Ovary (tissue), 9 donors: ENCODE measurements around the gene GET4. TPM values are rescaled to one million over a fixed set of nuclear protein-coding genes. Genes with fewer than 3 reads are reported as not detected.

ENCODE experiments used
- DNase-seq, 5 donors: peaks; one replicate each; pipeline ENCODE4 v3.0.0-alpha.2; 2019 to 2020
- H3K27ac ChIP-seq, 2 donors: fragments of 200-600 bp; one replicate each; pipeline versions ENCODE4 v1.5.1 to v1.8.0; 2019 to 2022
- H3K27me3 ChIP-seq: fragments of 200-600 bp; one replicate; pipeline ENCODE4 v1.8.0; 2022
- H3K36me3 ChIP-seq: fragments of 200-600 bp; sonication (generic); one replicate; pipeline ENCODE4 v1.5.1; 2019
- H3K4me1 ChIP-seq: one replicate; pipeline ENCODE4 v1.8.1; 2013; ENCODE audit warnings: mild to moderate bottlenecking, moderate library complexity; ENCODE audit not compliant: insufficient read depth
- H3K4me3 ChIP-seq: fragments of 200-600 bp; sonication (generic); one replicate; pipeline ENCODE4 v1.5.1; 2017
- H3K9me3 ChIP-seq, 2 donors: fragments of 200-600 bp in 1 of 2; sonication (generic) in 1 of 2; one replicate each; pipeline versions ENCODE4 v1.5.1 to v1.8.1; 2013 to 2019; ENCODE audit warnings: mild to moderate bottlenecking in 1 of 2, moderate library complexity in 1 of 2
- CTCF ChIP-seq, 3 donors: fragments of 450-650 bp in 2 of 3; fragments of 200-600 bp in 1 of 3; IDR thresholded peaks; one replicate each; pipeline versions ENCODE4 v1.5.1 to v1.8.0; 2016 to 2022; ENCODE audit warnings: antibody characterized with exemption in 3 of 3, mild to moderate bottlenecking in 1 of 3
- EP300 ChIP-seq: sonication (generic); formaldehyde crosslinking; IDR thresholded peaks from one replicate; pipeline ENCODE4 v1.6.1; 2017; ENCODE audit warnings: antibody characterized with exemption
- POLR2A ChIP-seq: fragments of 450-650 bp; IDR thresholded peaks from one replicate; pipeline ENCODE4 v1.6.1; 2017; ENCODE audit warnings: antibody characterized with exemption, mild to moderate bottlenecking, moderate library complexity
- WGBS, 3 donors: extraction: QIAGEN DNeasy Blood & Tissue Kit in 1 of 3; methylation state at CpG; one replicate each; pipeline versions ENCODE4 v1.1.5 to v1.1.7; 2013 to 2017; 5-methylcytosine and 5-hydroxymethylcytosine counted together
- intact Hi-C, 4 donors: fragments of 100-400 bp; cut with DNase I; formaldehyde crosslinking; loops; one replicate each; pipeline versions ENCODE4 v1.11.0 to v1.15.1; 2022 to 2023
- polyA plus RNA-seq, 2 donors: library from polyadenylated mRNA; stranded (reverse); fragments of 200-250 nt in 1 of 2; fragments of 350-450 nt in 1 of 2; fragmentation: Illumina TruSeq in 1 of 2; extraction: RNeasy Lipid Tissue Mini Kit (QIAGEN cat#74804) in 1 of 2; gene quantifications; one replicate each; pipeline ENCODE4 v1.2.3, GENCODE V29; 2013 to 2014
- total RNA-seq, 7 donors: library from RNA; depleted of rRNA in 2 of 7; stranded (reverse); fragments of >200 nt in 2 of 7; fragmentation: NEBNext Ultra II Directional in 3 of 7; extraction: Animal tissue kit (Norgen Biotek cat#: 25700) in 3 of 7; gene quantifications; one replicate each; pipeline versions ENCODE4 v1.1.0 to v1.2.4, GENCODE V29; 2016 to 2023
- donor health status: DM: no; HTN: no; CAD: no; lungs with moderate emphysema.
- donor health status: DM: no; HTN: no; CAD: no.
- donor health status: Bipolar disorder and iron deficiency.
- donor health status: DM: yes; HTN: yes; CAD: no.
- donor health status: DM: no; HTN: no; CAD: no.
- donor health status: DM: yes; HTN: yes; CAD: no.

GET4 gene
- total and polyA plus RNA-seq, 9 donors: 7.2 to 37.6 (median 30.4) TPM

- Histone ChIP-seq H3K36me3 (no peaks in the 10 kb centered on the region), H3K4me3 (no peak overlapping the region), H3K4me1 (no peaks in the 10 kb centered on the region), H3K27me3 (no peaks in the 10 kb centered on the region), H3K9me3 (no peaks in the 10 kb centered on the region), H3K27ac (no peak overlapping the region)
- 93 to 94% (median 94%) methylated on average over 52 of the region's 52 CpGs for WGBS, 3 donors
- intact Hi-C loops: no loop called here
- no peak for DNase-seq
- TF ChIP-seq EP300 (no peak), POLR2A (no peak), CTCF (IDR thresholded peaks at IDR 0.05) (no peak)
Measured at GRCh38 chr7:895451-896052, 19.2 kb downstream of the GET4 start.

- intact Hi-C loops: no loop called here
- no peaks in the 10 kb centered on the region for H3K9me3 ChIP-seq
- H3K4me1 ChIP-seq: peaks cover 6% of the 10 kb centered on the region
- H3K27me3 ChIP-seq: no peaks in the 10 kb centered on the region
- H3K4me3 ChIP-seq: no peak overlapping the region
- H3K27ac ChIP-seq: no peak overlapping the region
- DNase-seq: no peak
- WGBS, 3 donors: 89 to 91% (median 91%) methylated on average over 42 of the region's 42 CpGs
- H3K36me3 ChIP-seq: no peaks in the 10 kb centered on the region
- TF ChIP-seq CTCF (IDR thresholded peaks at IDR 0.05) (no peak), POLR2A (no peak), EP300 (no peak)
Measured at GRCh38 chr7:896346-897075, 20.2 kb downstream of the GET4 start.

GRCh38 chr7:897086-897485 lies 20.7 kb downstream of the GET4 start:
- Histone ChIP-seq H3K27ac (no peak overlapping the region), H3K9me3 (no peaks in the 10 kb centered on the region), H3K27me3 (no peaks in the 10 kb centered on the region), H3K4me1 (peaks cover 6% of the 10 kb centered on the region), H3K36me3 (no peaks in the 10 kb centered on the region), H3K4me3 (no peak overlapping the region)
- TF ChIP-seq POLR2A (no peak), EP300 (no peak), CTCF (IDR thresholded peaks at IDR 0.05) (no peak)
- WGBS, 3 donors: 85 to 86% (median 86%) methylated on average over 14 of the region's 14 CpGs
- no peak for DNase-seq
- intact Hi-C loops: no loop called here

- intact Hi-C loops: no loop called here
- Histone ChIP-seq H3K36me3 (no peaks in the 10 kb centered on the region), H3K27ac (no peak overlapping the region), H3K4me3 (no peak overlapping the region), H3K4me1 (peaks cover 6% of the 10 kb centered on the region), H3K27me3 (no peaks in the 10 kb centered on the region), H3K9me3 (no peaks in the 10 kb centered on the region)
- WGBS, 3 donors: 64 to 68% (median 67%) methylated on average over 24 to 27 of the region's 27 CpGs
- no peak for TF ChIP-seq POLR2A
- no peak for TF ChIP-seq EP300
- TF ChIP-seq CTCF (IDR thresholded peaks at IDR 0.05): no peak
- DNase-seq: peak in 2 of 5 donors; percentile 45 to 53
Measured at GRCh38 chr7:897771-898376, 21.5 kb downstream of the GET4 start.
